ENCODE results near the gene HTT. TPM values are rescaled to one million over a fixed set of nuclear protein-coding genes. Genes with fewer than 3 reads are reported as not detected.

The HTT gene
- total RNA-seq, 1 donor from 2014 or later, result 20.0 TPM

- no peak for TF ChIP-seq CTCF (IDR thresholded peaks at IDR 0.05; ENCODE audit: borderline replicate concordance)
- no peaks in the 10 kb centered on the region for H3K27me3 ChIP-seq (ENCODE audit: low read depth)
- peaks cover 49% of the 10 kb centered on the region for H3K4me1 ChIP-seq
- H3K27ac ChIP-seq (replicated peaks), result peak overlapping the region; percentile 31
- H3K9me3 ChIP-seq (replicated peaks), result no peaks in the 10 kb centered on the region
- H3K36me3 ChIP-seq, result peaks cover 36% of the 10 kb centered on the region
- intact Hi-C loops (cut with micrococcal nuclease), result no loop called here
- DNase-seq, result no peak
- no peak overlapping the region for H3K4me3 ChIP-seq
Measured at GRCh38 chr4:3115637-3116270, 41.3 kb downstream of the HTT start.

GRCh38 chr4:3116955-3117354 lies 42.5 kb downstream of the HTT start:
- Histone ChIP-seq H3K27ac (replicated peaks) (peak overlapping the region; percentile 31), H3K27me3 (ENCODE audit: low read depth) (no peaks in the 10 kb centered on the region), H3K9me3 (replicated peaks) (no peaks in the 10 kb centered on the region), H3K4me3 (no peak overlapping the region), H3K36me3 (peaks cover 48% of the 10 kb centered on the region), H3K4me1 (peaks cover 46% of the 10 kb centered on the region)
- no peak for TF ChIP-seq CTCF (IDR thresholded peaks at IDR 0.05; ENCODE audit: borderline replicate concordance)
- intact Hi-C loops (cut with micrococcal nuclease), result no loop called here
- DNase-seq, result no peak

- no peak overlapping the region for H3K27ac ChIP-seq (replicated peaks)
- no peak for TF ChIP-seq CTCF (IDR thresholded peaks at IDR 0.05; ENCODE audit: borderline replicate concordance)
Measured at GRCh38 chr4:3118312-3118711, 43.8 kb downstream of the HTT start.

GRCh38 chr4:3119464-3119863 lies 45.0 kb downstream of the HTT start:
- no peak for TF ChIP-seq CTCF (IDR thresholded peaks at IDR 0.05; ENCODE audit: borderline replicate concordance)
- H3K36me3 ChIP-seq, result peaks cover 51% of the 10 kb centered on the region
- H3K4me1 ChIP-seq, result peaks cover 52% of the 10 kb centered on the region
- DNase-seq, result no peak
- H3K9me3 ChIP-seq (replicated peaks), result no peaks in the 10 kb centered on the region
- H3K27me3 ChIP-seq (ENCODE audit: low read depth), result no peaks in the 10 kb centered on the region
- H3K4me3 ChIP-seq, result no peak overlapping the region
- intact Hi-C loops (cut with micrococcal nuclease), result no loop called here
- H3K27ac ChIP-seq (replicated peaks), result no peak overlapping the region

More at GRCh38 chr4:3118312-3118711, 43.8 kb downstream of the HTT start:
- Histone ChIP-seq H3K4me1 (peaks cover 46% of the 10 kb centered on the region), H3K9me3 (replicated peaks) (no peaks in the 10 kb centered on the region), H3K27me3 (ENCODE audit: low read depth) (no peaks in the 10 kb centered on the region), H3K4me3 (no peak overlapping the region), H3K36me3 (peaks cover 51% of the 10 kb centered on the region)
- DNase-seq, result no peak
- intact Hi-C loops (cut with micrococcal nuclease), result no loop called here

GRCh38 chr4:3121110-3121509 lies 46.6 kb downstream of the HTT start:
- Histone ChIP-seq H3K9me3 (replicated peaks) (no peaks in the 10 kb centered on the region), H3K4me3 (no peak overlapping the region), H3K27me3 (ENCODE audit: low read depth) (no peaks in the 10 kb centered on the region), H3K27ac (replicated peaks) (peak overlapping the region; percentile 77), H3K36me3 (peaks cover 43% of the 10 kb centered on the region), H3K4me1 (peaks cover 46% of the 10 kb centered on the region)
- TF ChIP-seq CTCF (IDR thresholded peaks at IDR 0.05; ENCODE audit: borderline replicate concordance), result no peak
- DNase-seq, result no peak
- intact Hi-C loops (cut with micrococcal nuclease), result no loop called here
